ENCODE data around the gene EPAS1.

Gene EPAS1

DNA sequence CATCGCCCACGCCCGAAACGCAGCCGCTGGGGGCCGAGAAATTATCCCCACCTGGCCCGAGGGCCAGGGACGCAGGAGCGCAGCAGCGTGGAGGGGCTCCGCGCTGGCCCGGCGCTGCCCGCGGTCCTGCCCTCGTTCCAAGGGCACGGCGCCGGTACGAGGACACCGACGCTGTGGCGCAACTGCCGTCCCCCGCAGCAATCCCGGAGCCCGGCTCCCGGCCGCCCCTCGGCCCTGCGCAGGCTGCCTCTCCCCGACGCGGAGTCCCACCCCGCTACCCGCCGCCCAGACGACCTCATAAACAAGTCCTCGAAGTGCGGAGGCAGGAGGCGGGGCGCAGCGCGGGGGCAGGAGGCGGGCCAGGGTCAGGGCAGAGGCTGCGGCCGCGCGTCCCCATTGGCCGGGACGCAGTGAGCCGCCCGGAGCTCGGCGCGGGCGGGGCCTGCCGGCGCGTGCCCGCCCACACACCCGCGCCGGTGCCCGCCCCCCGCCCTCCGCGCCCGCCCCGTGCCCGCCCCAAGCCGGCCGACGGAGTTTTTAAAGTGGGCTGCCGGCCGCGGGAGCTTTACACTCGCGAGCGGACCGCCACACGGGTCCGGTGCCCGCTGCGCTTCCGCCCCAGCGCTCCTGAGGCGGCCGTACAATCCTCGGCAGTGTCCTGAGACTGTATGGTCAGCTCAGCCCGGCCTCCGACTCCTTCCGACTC is at the start of gene EPAS1:
EPAS1 (plus strand) TSS at position 568 of the 706 bp plus-strand sequence. CDS start 505 bp downstream, outside the sequence.
- peak; percentile 83 for DNase-seq

DNA sequence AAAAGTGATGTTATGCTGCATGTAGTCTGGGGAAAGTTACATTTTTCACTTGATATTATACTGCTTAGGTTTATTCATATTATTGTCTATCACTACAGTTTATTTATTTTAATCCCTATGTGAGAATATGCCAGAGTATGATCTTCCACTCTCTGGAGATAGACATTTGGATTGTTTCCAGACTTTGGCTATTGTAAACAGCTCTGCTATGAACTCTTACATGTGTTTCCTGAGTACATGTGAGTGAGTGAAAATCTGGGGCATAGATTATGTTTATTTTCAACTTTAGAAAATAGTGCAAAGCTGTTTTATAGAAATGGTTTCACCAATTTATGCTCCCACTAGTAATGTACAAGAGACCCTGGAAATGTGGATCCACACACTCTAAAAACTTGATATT is 49.0 kb upstream of the EPAS1 start:
- DNase-seq = no peak

GRCh38 chr2:46249654-46250053 is 47.6 kb upstream of the EPAS1 start:
- DNase-seq = no peak

DNA sequence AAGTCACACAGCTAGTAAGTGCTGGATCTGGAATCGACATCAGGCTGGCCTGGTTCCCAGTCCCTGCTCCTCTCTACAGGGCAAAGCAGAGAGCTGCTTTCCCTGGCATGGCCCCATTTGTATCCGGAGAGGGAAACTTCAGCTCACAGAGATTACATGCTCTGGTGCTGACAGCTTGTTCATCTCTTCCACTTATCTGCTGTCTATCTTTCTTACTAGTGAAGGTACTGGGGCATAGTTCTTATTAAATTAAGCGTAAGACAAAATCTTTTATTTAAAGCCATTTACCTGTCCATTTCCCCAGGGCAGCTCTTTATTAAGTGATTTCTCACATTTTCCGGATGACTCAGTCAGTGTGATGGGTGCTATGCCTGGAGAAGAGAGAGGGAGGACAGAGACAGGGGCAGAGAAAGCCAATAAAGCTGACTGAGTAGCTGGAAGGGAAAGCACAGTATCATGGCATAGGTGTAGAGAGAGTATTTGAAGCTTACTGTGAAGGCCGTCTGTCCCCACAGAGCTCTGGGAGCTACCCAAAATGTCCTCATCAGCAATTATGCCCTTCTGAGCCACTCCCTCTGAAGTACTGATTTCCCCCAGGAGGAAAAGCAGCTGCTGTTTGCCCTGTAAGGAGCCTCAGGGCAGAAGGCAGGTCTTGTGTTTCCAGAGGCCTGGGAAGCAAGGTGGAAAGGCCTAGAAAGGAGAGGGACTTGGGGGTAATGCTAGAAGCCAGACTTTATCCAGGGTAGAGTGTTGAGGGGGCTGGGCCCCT is 44.1 kb upstream of the EPAS1 start:
- DNase-seq = no peak

GRCh38 chr2:46254474-46254873 is 42.7 kb upstream of the EPAS1 start:
- DNase-seq = no peak

- DNase-seq = no peak
Observed at GRCh38 chr2:46256563-46257142, 40.6 kb upstream of the EPAS1 start.

DNA sequence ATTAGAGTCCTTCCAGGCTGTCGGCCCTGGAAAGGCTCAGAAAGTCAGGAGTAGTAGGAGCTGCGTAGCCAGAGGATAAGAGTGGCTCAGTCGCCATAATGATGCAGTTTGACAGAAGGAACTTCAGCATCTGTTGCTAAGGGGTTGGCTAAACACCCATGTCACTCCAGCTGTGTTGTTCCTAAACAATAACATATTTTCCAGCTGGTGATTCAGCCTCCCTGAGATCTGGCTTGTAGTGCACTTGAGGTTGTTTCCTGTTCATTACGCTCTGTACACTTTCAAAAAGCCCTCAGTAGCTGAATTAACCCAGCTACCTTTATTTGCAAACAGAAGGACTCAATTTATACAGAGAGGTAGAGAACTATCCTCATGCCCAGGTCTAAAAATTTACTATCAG is 39.7 kb upstream of the EPAS1 start:
- no peak for DNase-seq

DNA sequence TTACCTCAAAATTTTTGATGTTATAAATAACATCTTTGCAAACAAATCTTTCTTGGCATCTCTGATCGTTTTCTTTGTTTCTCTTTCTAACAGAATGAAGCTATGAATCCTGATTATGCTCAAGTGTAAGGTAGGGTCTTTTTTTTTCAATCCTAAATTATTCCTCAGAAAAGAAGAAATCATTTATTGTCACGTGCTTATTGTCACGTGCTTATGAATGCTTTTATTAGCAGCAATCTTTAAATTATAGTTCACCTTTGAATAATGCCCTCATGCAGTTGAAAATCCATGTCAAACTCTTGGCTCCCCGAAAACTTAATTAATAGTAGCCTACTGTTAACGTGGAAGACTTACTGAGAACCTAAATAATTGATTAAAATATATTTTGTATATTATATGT is 39.2 kb upstream of the EPAS1 start:
- DNase-seq = no peak

DNA sequence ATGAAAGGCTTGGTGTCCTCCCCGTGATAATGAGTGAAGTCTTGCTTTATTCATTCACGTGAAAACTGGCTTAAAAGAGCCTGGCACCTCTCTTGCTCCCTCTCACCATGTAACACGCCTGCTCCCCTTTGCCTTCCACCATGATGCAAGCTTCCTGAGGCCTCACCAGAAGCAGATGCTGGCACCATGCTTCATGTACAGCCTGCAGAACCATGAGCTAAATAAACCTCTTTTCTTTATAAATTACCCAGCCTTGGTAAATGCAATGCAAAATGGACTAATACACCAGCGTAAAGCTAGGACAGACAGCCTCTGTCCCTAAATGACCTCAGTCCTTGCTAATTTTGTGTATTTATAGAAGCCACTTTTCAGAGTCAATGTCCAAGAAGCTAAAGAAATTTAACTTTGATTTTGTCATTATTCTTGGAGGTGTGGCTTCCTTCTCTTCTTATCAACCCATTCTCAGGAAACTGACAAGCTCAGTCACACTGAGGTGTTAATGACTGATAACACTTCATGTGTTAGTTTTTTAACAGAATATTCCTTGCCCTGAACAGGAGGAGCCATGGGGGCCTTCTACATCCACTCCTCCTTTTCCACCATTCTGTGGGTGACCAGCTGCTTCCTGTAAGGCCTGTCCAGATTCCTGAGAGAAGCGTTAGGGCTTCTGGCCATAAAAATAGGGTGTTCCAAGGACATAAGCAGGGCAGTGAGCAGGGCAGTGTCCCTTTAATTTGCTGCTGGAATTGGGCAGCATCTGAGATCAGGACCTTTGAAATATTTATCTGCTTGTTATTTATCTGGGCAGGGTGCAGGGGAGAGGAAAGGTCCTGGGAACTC is 38.0 kb upstream of the EPAS1 start:
- no peak for DNase-seq

DNA sequence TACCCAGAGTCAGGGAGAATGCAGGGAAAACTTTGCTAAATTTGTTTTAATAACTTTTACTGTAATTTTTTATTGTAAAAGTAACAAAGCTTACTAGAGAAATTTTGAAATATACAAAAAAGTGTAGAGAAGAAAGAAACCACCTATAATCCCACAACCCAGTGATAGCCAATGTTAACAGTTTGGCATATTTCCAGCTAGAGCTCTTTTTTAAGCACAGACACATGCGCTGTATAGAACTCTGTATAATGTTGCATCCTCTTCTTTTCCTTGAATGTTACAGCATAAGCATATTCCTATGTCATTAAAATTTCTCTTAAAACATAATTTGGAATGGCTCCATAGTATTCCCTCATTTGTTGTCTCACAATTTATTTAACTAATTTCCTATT is 37.4 kb upstream of the EPAS1 start:
- no peak for DNase-seq

GRCh38 chr2:46260305-46260704 is 36.9 kb upstream of the EPAS1 start:
- DNase-seq = no peak

- no peak for DNase-seq
Observed at GRCh38 chr2:46262248-46262938, 34.8 kb upstream of the EPAS1 start.

- DNase-seq = no peak
Observed at GRCh38 chr2:46263347-46263746, 33.9 kb upstream of the EPAS1 start.

GRCh38 chr2:46264447-46264846 is 32.8 kb upstream of the EPAS1 start:
- DNase-seq = no peak

DNA sequence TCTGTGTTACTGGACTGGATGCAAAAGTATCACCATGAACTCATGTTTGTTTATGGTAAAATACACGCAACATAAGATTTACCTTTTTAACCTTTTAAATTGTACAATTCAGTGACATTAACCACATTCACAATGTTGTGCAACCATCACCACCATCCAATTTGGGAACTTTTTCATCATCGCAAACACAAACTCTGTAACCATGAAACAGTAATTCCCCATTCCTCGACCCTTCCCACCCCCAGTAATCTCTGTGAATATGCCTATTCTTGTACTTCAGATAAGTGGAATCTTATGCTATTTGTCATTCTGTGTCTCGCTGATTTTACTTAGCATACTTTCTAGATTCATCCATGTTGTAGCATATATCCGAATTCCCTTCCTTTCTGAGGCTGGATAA is 31.1 kb upstream of the EPAS1 start:
- DNase-seq = no peak

GRCh38 chr2:46267616-46268015 is 29.6 kb upstream of the EPAS1 start:
- DNase-seq = no peak

DNA sequence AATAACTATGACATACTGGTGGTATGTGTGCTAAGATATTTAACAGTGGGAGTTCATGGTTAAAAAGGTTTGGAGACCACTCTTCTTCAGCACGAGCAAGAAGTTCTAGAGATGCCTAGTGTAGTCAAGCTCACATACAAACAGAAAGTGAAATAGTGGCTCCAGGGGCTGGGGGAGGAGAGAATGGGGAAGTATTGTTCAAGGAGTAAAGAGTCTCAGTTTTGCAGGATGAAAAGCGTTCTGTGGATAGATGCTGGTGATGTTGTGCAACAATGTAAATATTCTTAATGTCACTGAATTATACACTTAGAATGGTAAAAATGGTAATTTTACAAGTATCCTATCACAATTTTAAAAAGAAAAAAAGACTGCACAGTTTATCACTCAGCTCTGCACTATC is 29.0 kb upstream of the EPAS1 start:
- DNase-seq = no peak

- DNase-seq = no peak
Observed at GRCh38 chr2:46269001-46269400, 28.2 kb upstream of the EPAS1 start.

GRCh38 chr2:46269544-46270273 is 27.5 kb upstream of the EPAS1 start:
- DNase-seq = no peak

DNA sequence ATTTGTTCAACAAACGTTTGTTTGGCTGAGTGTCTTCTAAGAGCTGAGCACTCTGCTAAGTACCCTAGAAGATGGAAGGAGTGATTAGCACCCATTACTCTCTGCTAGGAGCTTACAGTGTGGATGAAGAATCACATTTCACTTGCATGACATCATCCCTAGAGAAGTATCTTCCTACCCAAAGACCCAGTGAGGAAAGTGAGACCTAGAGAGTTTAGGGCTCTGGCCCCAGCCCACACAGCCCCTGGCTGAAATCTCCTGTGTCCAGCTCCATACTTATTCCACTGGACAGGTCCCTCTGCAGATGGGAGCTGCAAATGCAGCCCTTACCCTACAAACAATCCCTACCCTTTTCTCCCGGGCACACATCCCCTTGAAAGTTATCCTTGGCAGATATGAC is 26.8 kb upstream of the EPAS1 start:
- DNase-seq = no peak

DNA sequence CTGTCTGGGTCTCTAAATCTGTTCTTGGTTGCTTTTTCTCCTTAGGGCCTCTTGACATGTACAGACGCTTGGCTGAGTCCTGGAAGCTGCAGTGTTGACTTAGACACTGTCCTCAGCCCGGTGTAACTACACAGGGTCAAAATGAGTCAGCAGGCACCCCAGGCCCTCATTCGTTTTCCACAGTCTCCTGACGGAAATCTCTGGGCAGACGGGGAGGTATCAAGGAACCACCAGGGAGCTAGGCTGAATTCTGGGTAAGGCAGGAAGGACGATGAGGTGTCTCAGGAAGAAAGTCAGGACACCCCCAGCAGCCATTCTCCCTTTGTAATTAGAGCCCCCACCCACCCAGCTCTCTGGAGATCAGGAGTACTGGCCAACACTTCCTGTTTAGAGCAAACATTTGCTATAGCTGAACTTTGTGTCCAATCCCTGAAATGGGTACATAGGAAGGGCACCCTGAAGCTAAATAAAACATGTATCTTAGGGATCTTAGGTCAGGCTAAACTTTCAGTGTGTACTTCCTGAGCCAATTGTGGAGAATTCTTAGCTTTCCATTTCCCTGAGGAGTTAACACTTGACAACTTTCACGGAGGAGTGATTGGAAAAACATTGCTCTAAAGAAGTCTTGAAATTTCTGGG is 23.9 kb upstream of the EPAS1 start:
- no peak for DNase-seq

All from activated CD8-positive, alpha-beta memory T cell treated with anti-CD3 and anti-CD28 coated beads, Interleukin-2, amount 50 U/mL, for 4 hours (primary cell).